Activated CD4-positive, alpha-beta T cell treated with anti-CD3 and anti-CD28 coated beads for 36 hours (primary cell): Measurements from ENCODE around the gene GNG2. TPM values are rescaled to one million over a fixed set of nuclear protein-coding genes. Genes with fewer than 3 reads are reported as not detected.
A peak's percentile ranks its signal among the peaks of the same experiment; 100 is the strongest.

Experiments used
- ATAC-seq: fragments of 200-7000 bp; cut with Tn5 transposase; one replicate; pipeline ENCODE4 v1.10.0; 2021; ENCODE audit warnings: mild to moderate bottlenecking, moderate library complexity
- CTCF ChIA-PET: fragments of 350-600 bp; sonication (Branson Sonifier 250); formaldehyde crosslinking; loops from one replicate; lab custom pipeline; 2021; ENCODE audit warnings: antibody characterized with exemption; lab: Charles Lee
- POLR2A ChIA-PET: fragments of 350-600 bp; sonication (Branson Sonifier 250); formaldehyde crosslinking; loops from one replicate; lab custom pipeline; 2021; ENCODE audit warnings: antibody characterized with exemption, inconsistent platforms; lab: Charles Lee
- DNase-seq: peaks from one replicate; pipeline ENCODE4 v3.0.0-alpha.2; 2020
- H3K27ac Mint-ChIP-seq: one replicate; pipeline ENCODE4 v1.8.0; 2021; ENCODE audit warnings: mixed read lengths
- H3K27me3 Mint-ChIP-seq: one replicate; pipeline ENCODE4 v1.8.0; 2021; ENCODE audit warnings: mixed read lengths
- H3K36me3 Mint-ChIP-seq: one replicate; pipeline ENCODE4 v1.8.0; 2021; ENCODE audit warnings: low read depth, mixed read lengths
- H3K4me1 Mint-ChIP-seq: one replicate; pipeline ENCODE4 v1.8.0; 2021; ENCODE audit warnings: mixed read lengths
- H3K4me3 Mint-ChIP-seq: one replicate; pipeline ENCODE4 v1.8.0; 2021; ENCODE audit warnings: mild to moderate bottlenecking, moderate library complexity, mixed read lengths
- H3K9me3 Mint-ChIP-seq: one replicate; pipeline ENCODE4 v1.8.0; 2021; ENCODE audit warnings: low read depth, mixed read lengths
- intact Hi-C, 2 experiments: fragments of 100-400 bp; cut with DNase I in 1 of 2; cut with micrococcal nuclease in 1 of 2; formaldehyde crosslinking; loops; one replicate each; pipeline versions ENCODE4 v1.14.2 to v1.15.1; 2022 to 2024; cut with DNase I, micrococcal nuclease
- total RNA-seq, 2 experiments: library from RNA; stranded (reverse); gene quantifications; one replicate each; pipeline ENCODE4 v1.2.3, GENCODE V29; 2021

Gene GNG2
- total RNA-seq, 2 experiments from 2014 or later = 133 to 136 TPM

DNA sequence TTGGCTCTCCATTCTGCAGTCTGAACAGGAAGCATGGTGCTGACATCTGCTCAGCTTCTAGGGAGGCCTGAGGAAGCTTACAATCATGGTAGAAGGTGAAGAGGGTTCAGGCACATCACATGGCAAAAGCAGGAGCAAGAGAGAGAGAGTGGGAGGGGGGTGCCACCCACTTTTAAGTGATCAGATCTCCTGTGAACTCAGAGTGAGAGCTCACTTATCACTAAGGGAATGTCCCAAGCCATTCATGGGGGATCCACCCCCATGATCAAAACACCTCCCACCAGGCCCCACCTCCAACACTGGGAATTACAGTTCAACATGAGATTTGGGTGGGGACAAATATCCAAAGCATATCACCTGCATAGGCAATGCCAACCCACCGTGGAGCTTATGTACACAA, 9.8 kb upstream of the GNG2 start:
- Mint-ChIP-seq H3K27ac (peak overlapping the region; percentile 67), H3K9me3 (peaks cover 28% of the 10 kb centered on the region), H3K27me3 (no peaks in the 10 kb centered on the region), H3K4me1 (peaks cover 72% of the 10 kb centered on the region), H3K36me3 (peaks cover 32% of the 10 kb centered on the region), H3K4me3 (no peak overlapping the region)
- peak; percentile 49 for DNase-seq
- ATAC-seq = no peak
- CTCF ChIA-PET = interaction anchor here (0.7 to 2.7 kb wide), 4 partner anchors 11 to 34 kb away, joined by 3 to 17 read pairs (median 3); partner anchors contain the start of gene GNG2
- intact Hi-C loops = no loop called here
- POLR2A ChIA-PET = interaction anchor here (1.5 to 1.6 kb wide), 2 partner anchors 10 to 12 kb away, joined by 4 to 6 read pairs; partner anchors contain the start of gene GNG2

DNA sequence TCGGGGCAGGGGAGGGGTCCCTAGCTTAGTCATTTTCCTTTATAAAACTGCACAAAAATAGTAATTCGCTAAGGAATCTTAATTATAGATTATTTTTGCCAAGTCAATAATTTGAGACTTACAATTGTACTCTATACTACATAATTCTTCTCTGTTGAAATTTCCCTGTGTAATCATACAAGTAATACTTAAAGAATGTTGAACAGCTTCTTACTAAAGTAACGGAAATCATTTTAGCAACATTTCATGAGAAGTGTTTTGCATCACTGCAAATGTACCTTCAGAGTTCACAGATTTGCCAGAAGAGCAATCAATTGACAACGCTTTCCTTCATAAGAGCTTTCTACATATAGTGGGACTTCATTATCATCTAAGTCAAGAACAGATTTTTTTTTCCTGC, 7.9 kb upstream of the GNG2 start:
- Mint-ChIP-seq H3K4me3 (no peak overlapping the region), H3K27me3 (no peaks in the 10 kb centered on the region), H3K4me1 (peaks cover 63% of the 10 kb centered on the region), H3K9me3 (peaks cover 36% of the 10 kb centered on the region), H3K27ac (no peak overlapping the region), H3K36me3 (peaks cover 33% of the 10 kb centered on the region)
- ATAC-seq = no peak
- POLR2A ChIA-PET = no interaction called here
- CTCF ChIA-PET = interaction anchor here (0.9 to 1.3 kb wide), 3 partner anchors 18 to 143 kb away, joined by 3 to 4 read pairs (median 4); no protein-coding TSS in a partner anchor
- DNase-seq = no peak
- intact Hi-C loops = no loop called here

DNA sequence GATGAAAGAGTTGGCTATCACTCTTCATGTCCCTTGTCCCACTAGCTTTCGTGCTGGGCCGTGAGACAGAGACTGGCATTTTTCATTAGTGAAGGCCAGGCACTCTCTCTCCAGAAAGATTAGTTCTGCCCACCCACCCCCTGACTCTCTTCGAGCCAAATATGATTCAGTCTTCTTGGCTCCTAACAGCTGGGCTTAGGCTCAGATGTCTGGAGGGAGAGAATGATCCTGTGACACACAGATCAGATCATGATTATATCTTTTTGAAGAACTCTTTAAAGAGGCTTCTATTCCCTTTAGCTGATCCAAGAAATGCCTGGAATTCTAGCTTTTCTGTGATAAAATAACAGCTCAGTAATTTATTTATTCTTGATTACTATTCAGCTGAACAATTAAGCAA, 5.2 kb upstream of the GNG2 start:
- Mint-ChIP-seq H3K36me3 (peaks cover 10% of the 10 kb centered on the region), H3K27ac (no peak overlapping the region), H3K9me3 (peaks cover 16% of the 10 kb centered on the region), H3K4me1 (peaks cover 59% of the 10 kb centered on the region), H3K4me3 (no peak overlapping the region), H3K27me3 (no peaks in the 10 kb centered on the region)
- no peak for DNase-seq
- no peak for ATAC-seq
- CTCF ChIA-PET = interaction anchor here (1.4 to 1.5 kb wide), 2 partner anchors 124 to 128 kb away, joined by 3 to 6 read pairs; no protein-coding TSS in a partner anchor
- POLR2A ChIA-PET = interaction anchor here (0.6 kb wide), 1 partner anchor 53 kb away, joined by 3 read pairs; no protein-coding TSS in a partner anchor
- intact Hi-C loops = no loop called here

DNA sequence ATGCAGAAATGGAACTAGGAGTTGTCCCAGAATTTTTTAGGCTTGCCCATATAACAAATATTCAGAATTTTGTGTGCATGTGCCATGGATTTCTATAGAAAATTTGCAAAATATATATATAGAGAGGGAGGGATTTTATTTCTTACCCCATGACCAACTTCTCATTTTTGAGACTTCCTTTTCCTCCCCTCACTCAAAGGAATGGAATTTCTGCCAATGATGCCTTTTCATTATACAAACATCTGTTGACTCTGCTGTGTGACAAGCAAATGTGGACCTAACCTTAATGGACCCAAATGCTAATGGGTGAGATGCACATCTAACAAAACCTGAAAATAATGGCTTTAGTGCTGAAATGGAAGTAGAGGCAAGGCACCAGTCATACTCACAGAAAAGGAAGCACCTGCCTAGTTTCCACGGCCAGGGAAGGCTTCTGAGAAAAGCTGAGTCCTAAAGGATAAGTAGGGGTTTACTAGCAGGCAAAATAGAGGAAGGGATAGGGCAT, 3.6 kb upstream of the GNG2 start:
- H3K27ac Mint-ChIP-seq = no peak overlapping the region
- ChIA-PET POLR2A (no interaction called here), CTCF (no interaction called here)
- H3K36me3 Mint-ChIP-seq = peaks cover 15% of the 10 kb centered on the region
- H3K4me1 Mint-ChIP-seq = peaks cover 44% of the 10 kb centered on the region
- no peaks in the 10 kb centered on the region for H3K27me3 Mint-ChIP-seq
- intact Hi-C loops = no loop called here
- no peak for ATAC-seq
- DNase-seq = no peak
- H3K4me3 Mint-ChIP-seq = no peak overlapping the region
- H3K9me3 Mint-ChIP-seq = peaks cover 10% of the 10 kb centered on the region

DNA sequence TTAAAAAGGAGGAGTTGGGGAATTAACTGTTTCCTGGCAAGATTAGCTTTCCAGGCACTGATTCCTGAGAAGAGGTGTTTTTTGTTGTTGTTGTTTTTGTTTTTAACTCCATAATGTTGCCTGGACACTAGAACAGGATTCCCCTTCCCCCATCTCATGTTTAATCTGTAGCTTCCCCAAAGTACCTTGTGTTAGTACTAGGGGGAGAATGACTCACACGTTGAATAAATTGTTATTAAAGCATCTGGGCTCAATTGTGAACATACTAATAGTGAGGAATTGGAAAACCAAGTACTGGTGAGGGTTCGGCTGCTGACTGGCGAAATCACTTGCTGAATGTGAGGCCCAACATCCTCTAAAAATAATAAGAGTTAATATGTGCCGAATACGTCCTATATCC, 1.3 kb upstream of the GNG2 start:
- peaks cover 10% of the 10 kb centered on the region for H3K9me3 Mint-ChIP-seq
- H3K4me1 Mint-ChIP-seq = peaks cover 42% of the 10 kb centered on the region
- peak overlapping the region; percentile 90 for H3K4me3 Mint-ChIP-seq
- no peaks in the 10 kb centered on the region for H3K27me3 Mint-ChIP-seq
- peak overlapping the region; percentile 44 for H3K27ac Mint-ChIP-seq
- intact Hi-C loops = no loop called here
- ChIA-PET CTCF (interaction anchor here (0.8 to 1.0 kb wide), 2 partner anchors 13 to 71 kb away, joined by 3 read pairs; no protein-coding TSS in a partner anchor), POLR2A (no interaction called here)
- ATAC-seq = no peak
- DNase-seq = no peak
- H3K36me3 Mint-ChIP-seq = peaks cover 31% of the 10 kb centered on the region

DNA sequence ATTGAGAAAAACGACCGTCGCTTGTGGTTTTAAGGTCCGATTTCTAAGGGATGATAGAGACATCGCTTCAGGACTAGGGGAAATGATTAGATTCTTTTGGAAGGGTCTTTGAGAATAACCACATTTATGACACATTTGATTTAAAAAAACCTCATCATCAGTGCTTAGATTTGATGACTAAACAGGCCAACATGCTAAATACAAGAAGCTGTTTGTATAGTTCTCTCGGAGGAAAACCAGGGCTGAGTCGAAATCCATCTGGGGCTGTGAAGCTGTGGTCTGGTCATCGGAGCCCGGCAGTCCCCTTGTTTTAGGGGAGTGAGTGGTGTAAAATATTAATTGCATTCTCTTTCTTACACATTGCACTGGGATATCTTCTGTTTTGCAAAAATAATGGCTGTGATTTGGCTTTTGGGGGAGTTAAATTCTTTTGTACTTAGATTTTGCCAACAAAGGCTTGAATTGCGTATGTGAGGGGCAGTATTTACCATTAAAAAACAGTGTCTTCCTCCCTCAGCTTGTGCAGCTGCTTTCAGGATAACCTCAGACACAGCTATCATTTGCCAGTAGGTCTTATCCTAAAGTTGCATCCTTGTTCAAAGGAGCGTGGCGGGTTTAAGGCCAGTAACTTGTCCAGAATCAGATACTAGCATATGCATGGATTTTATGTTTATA, 550 bp downstream of the GNG2 start:
- CTCF ChIA-PET = interaction anchor here (0.6 to 6.6 kb wide), 14 partner anchors 8 to 1688 kb away, joined by 3 to 37 read pairs (median 4); partner anchors contain the start of gene NID2
- no peak for DNase-seq
- intact Hi-C loops = loop anchor here (1.0 to 10.0 kb wide), 8 partner anchors 12 to 1026 kb away; partner anchors contain the start of gene NIN (in 1 of the 2)
- POLR2A ChIA-PET = interaction anchor here (1.0 to 2.4 kb wide), 7 partner anchors 8 to 33 kb away, joined by 3 to 23 read pairs (median 6); no protein-coding TSS in a partner anchor
- Mint-ChIP-seq H3K36me3 (peaks cover 32% of the 10 kb centered on the region), H3K27ac (peak overlapping the region; percentile 82), H3K27me3 (no peaks in the 10 kb centered on the region), H3K4me3 (peak overlapping the region; percentile 90), H3K4me1 (peaks cover 50% of the 10 kb centered on the region), H3K9me3 (peaks cover 9% of the 10 kb centered on the region)
- ATAC-seq = peak; percentile 16

DNA sequence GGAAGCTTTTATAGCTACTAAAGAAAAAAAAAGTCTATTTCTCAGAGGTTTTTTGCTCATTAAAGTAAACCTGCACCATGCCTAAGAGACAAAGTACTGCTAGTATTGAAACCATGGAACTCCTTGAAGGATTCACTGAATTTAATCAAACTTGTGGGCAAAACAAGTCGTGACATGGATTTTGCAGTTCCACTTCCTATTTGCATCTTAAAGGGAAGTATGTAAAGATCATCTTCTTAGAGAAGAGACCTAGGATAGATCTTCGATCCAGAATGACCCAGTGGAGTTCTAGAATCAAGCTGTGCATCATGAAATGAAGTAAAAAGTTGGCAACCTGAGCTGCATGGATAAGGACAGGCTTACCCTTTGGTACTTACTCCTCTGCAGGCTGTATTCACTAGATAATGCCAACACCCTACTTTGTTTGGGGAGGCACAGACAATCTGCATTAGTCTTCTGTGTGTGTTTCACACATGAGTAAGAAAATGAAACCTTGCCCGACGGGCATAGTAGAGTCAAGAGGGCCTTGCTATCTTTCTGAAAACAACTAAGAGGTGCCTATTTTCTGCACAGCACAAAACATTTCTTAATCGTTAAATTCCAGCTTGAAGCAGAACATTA, 1.9 kb downstream of the GNG2 start:
- POLR2A ChIA-PET = interaction anchor here (0.6 to 2.4 kb wide), 4 partner anchors 12 to 113 kb away, joined by 3 to 23 read pairs (median 4); no protein-coding TSS in a partner anchor
- peak; percentile 58 for DNase-seq

DNA sequence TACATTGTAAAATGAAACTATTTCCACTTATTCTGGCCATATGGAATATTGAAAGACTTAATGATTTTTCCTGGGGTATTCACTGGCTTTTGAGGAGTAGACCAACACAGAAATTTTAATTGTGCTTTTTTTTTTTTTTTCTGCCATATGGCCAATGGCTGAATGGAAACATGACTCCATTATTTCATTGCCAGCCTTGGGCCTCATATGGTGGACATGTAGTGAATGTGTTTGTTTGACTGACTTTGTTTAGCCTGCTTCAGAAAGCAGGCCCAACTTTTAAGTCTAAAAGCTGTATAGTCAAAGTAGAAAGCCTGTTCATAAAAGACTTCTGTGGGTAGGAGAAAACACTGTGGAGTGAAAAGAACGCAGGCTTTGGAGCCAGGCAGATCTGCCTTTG, 2.4 kb downstream of the GNG2 start:
- intact Hi-C loops = loop anchor here (1.0 to 10.0 kb wide), 5 partner anchors 10 to 1028 kb away; partner anchors contain the start of gene NIN (in 1 of the 2)
- ATAC-seq = no peak
- Mint-ChIP-seq H3K9me3 (no peaks in the 10 kb centered on the region), H3K27me3 (no peaks in the 10 kb centered on the region), H3K27ac (peak overlapping the region; percentile 82), H3K4me3 (peak overlapping the region; percentile 90), H3K36me3 (peaks cover 28% of the 10 kb centered on the region), H3K4me1 (peaks cover 41% of the 10 kb centered on the region)
- ChIA-PET POLR2A (interaction anchor here (0.6 to 1.7 kb wide), 2 partner anchors 12 to 17 kb away, joined by 3 to 4 read pairs; no protein-coding TSS in a partner anchor), CTCF (interaction anchor here (0.6 to 6.6 kb wide), 5 partner anchors 9 to 116 kb away, joined by 3 to 37 read pairs (median 16); no protein-coding TSS in a partner anchor)
- DNase-seq = no peak

More for the DNA sequence above, 1.9 kb downstream of the GNG2 start:
- peak overlapping the region; percentile 82 for H3K27ac Mint-ChIP-seq
- intact Hi-C loops = loop anchor here (1.0 to 10.0 kb wide), 5 partner anchors 11 to 1027 kb away; partner anchors contain the start of gene NIN (in 1 of the 2)
- CTCF ChIA-PET = interaction anchor here (0.6 to 6.6 kb wide), 7 partner anchors 10 to 116 kb away, joined by 3 to 37 read pairs (median 3); no protein-coding TSS in a partner anchor
- peaks cover 44% of the 10 kb centered on the region for H3K4me1 Mint-ChIP-seq
- no peaks in the 10 kb centered on the region for H3K27me3 Mint-ChIP-seq
- peak; percentile 56 for ATAC-seq
- H3K9me3 Mint-ChIP-seq = peaks cover 3% of the 10 kb centered on the region
- H3K36me3 Mint-ChIP-seq = peaks cover 28% of the 10 kb centered on the region
- H3K4me3 Mint-ChIP-seq = peak overlapping the region; percentile 90

DNA sequence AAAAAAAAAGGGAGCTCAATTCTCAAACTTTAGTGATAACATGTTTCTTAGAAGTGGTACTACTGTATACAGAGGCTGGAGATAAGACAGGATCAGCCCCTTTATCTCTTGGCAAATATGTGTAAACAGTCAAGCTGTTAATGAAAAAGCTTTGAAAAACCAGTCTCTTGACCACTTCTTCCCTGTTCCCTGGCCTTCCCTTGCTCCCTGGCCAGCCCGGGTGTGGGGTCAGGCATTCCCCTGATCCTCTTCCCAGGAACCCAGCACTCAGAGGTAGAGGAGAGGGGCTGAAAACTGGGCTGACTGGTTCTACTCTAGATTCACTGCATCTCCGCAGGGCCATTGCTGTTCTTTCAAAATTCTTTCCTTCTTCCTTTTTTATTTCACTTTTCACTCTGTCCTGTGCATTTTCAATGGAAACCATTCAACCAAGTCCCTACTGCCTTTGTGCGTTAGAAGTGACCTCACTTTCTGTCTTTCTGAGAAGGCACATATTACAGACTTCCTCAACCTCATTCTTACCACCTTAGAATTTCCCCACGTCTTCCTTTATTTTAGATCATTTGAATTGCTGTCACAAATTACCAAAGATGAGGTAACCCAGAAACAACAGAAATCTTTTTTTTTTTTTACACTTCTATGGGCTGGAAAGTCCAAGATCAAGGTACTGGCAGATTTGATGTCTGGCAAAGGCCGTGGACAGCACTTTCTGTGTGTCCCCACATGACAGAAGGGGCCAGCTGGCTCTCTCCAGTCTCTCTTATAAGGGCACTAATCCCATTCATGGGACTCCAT, 5.7 kb downstream of the GNG2 start:
- CTCF ChIA-PET = interaction anchor here (6.6 kb wide), 1 partner anchor 19 kb away, joined by 37 read pairs; no protein-coding TSS in a partner anchor
- Mint-ChIP-seq H3K36me3 (peaks cover 30% of the 10 kb centered on the region), H3K4me3 (no peak overlapping the region), H3K27ac (no peak overlapping the region), H3K4me1 (peaks cover 20% of the 10 kb centered on the region), H3K27me3 (no peaks in the 10 kb centered on the region), H3K9me3 (no peaks in the 10 kb centered on the region)
- intact Hi-C loops = loop anchor here (1.0 to 10.0 kb wide), 4 partner anchors 19 to 1031 kb away; partner anchors contain the start of genes FRMD6 (in 1 of the 2) and NIN (in 1 of the 2)
- ATAC-seq = peak; percentile 51
- POLR2A ChIA-PET = interaction anchor here (0.6 to 2.3 kb wide), 3 partner anchors 19 to 38 kb away, joined by 3 to 9 read pairs (median 8); no protein-coding TSS in a partner anchor
- DNase-seq = no peak

DNA sequence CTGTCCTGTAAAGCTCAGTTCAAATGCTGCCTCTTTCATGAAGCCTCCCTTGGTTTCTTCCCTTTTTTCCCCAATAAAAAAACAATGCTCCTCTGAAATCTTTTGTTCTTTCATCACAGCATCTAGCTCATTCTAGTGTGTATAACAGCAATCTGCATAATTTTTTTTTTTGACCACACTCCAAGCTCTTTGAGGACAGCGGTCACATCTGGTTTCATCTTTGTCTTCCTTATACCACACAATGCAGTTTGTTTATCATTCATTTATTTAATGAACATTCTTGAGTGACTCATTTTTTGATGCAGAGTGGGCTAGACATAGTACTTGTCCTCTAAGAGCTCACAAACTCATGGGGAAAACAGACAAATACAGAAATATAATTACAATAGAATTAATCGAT, 7.3 kb downstream of the GNG2 start:
- POLR2A ChIA-PET = interaction anchor here (0.9 to 1.5 kb wide), 2 partner anchors 20 to 40 kb away, joined by 8 to 12 read pairs; no protein-coding TSS in a partner anchor
- no peaks in the 10 kb centered on the region for H3K9me3 Mint-ChIP-seq
- no peak overlapping the region for H3K4me3 Mint-ChIP-seq
- no peaks in the 10 kb centered on the region for H3K27me3 Mint-ChIP-seq
- CTCF ChIA-PET = interaction anchor here (0.6 to 1.5 kb wide), 5 partner anchors 38 to 444 kb away, joined by 3 to 5 read pairs (median 4); no protein-coding TSS in a partner anchor
- ATAC-seq (peak; percentile 12), DNase-seq (no peak)
- peaks cover 18% of the 10 kb centered on the region for H3K36me3 Mint-ChIP-seq
- intact Hi-C loops = loop anchor here (5.0 to 10.0 kb wide), 3 partner anchors 85 to 1033 kb away; partner anchors contain the start of genes FRMD6 (in 1 of the 2) and NIN (in 1 of the 2)
- peaks cover 35% of the 10 kb centered on the region for H3K4me1 Mint-ChIP-seq
- no peak overlapping the region for H3K27ac Mint-ChIP-seq
